ENCODE measurements around the gene ELF3.
"Not testable (repeated sequence)": the region's sequence is repeated elsewhere in the genome, so short reads cannot be mapped to it uniquely, and the experiment has no call there.

ELF3 gene

DNA sequence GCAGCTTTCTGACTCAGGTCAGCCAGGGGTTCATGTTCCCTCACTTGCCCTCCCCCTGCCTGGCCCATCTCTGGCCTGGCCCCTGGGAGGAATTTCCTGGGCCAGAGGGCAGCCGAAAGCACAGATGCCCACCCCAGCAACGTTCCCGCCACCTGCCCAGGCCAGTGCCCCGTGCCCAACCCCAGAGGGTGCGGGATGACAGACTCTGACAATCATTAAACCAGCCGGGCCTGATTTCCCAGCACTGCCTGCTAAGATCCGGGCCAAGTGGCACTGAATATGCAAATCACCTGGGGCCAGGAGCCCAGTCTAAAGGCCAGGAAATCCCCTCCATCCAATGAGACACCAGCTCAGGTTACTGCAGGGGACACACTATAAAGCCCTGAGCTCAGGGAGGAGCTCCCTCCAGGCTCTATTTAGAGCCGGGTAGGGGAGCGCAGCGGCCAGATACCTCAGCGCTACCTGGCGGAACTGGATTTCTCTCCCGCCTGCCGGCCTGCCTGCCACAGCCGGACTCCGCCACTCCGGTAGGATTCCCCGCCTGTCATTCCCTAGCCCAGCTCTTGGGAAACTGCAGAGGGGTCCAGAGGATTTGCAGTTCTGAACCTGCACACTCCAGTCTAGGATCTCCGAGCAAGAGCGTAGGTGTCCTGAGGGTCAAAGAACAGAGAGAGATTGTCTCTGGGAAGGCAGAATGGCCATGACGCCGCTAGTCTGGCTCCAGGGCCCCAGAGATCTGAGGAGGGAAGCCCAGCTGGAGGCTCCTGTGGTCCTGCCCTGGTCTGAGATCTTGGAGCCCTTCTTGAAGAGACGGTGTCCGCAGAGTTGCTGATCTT lies at the start of gene ELF3:
Gene ELF3 (plus strand): TSS at position 408 of the 836 bp plus-strand sequence. CDS start 550 bp downstream, outside the sequence.
- no peak for DNase-seq

DNA sequence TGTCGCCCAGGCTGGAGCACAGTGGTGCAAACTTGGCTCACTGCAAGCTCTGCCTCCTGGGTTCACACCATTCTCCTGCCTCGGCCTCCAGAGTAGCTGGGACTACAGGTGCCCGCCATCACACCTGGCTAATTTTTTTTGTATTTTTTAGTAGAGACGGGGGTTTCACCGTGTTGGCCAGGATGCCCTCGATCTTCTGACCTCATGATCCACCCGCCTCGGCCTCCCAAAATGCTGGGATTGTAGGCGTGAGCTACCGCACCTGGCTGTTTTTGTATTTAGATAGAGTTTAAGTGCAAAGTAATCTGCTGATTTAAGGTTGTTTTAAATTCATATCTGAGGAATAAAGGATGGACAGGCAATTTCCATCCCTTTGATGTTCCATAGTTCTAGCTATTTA lies 48.0 kb upstream of the ELF3 start:
- not testable (repeated sequence) for DNase-seq

- peak; percentile 61 for DNase-seq
Measured at GRCh38 chr1:201964261-201964660, 46.1 kb upstream of the ELF3 start.

DNA sequence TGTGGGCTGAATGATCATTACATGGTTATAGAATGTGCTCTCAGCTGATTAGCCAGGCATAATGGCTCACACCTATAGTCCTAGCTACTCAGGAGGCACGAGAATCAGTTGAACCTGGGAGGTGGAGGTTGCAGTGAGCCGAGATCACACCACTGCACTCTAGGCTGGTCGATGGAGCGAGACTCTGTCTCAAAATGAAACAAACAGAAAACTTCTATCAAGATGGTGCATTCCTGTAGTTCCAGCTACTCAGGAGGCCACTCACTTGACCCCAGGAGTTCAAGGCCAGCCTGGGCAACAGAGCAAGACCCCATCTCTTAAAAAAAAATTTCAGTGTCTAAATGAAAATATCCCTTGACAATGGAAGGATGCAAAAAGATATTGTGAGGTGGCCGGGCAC lies 44.2 kb upstream of the ELF3 start:
- no peak for DNase-seq

GRCh38 chr1:201968202-201968925 lies 42.0 kb upstream of the ELF3 start:
- DNase-seq: no peak

GRCh38 chr1:201970334-201971159 lies 39.8 kb upstream of the ELF3 start:
- peak; percentile 59 for DNase-seq

GRCh38 chr1:201982082-201982622 lies 28.2 kb upstream of the ELF3 start:
- peak; percentile 75 for DNase-seq

DNA sequence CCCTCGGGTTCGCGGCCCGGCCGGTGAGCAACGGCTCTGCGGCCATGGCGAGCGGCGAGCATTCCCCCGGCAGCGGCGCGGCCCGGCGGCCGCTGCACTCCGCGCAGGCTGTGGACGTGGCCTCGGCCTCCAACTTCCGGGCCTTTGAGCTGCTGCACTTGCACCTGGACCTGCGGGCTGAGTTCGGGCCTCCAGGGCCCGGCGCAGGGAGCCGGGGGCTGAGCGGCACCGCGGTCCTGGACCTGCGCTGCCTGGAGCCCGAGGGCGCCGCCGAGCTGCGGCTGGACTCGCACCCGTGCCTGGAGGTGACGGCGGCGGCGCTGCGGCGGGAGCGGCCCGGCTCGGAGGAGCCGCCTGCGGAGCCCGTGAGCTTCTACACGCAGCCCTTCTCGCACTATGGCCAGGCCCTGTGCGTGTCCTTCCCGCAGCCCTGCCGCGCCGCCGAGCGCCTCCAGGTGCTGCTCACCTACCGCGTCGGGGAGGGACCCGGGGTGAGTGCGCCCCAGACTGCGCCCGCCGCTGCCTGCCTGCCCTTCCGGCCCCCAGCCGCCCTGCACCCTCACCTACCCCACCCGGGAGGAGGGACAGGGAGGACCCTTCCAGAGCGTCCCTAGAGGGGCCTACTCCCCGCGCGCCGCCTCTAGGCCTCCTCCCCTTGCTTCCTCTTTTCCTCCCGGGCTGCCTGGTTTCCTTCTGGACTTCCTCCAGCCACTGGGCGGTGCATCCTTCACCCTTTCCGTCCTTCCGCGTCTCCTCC lies 27.6 kb upstream of the ELF3 start, which contains the start of gene RNPEP:
Gene RNPEP (plus strand): TSS at position 26 of the 757 bp plus-strand sequence. CDS start 19 bp downstream, at position 45.
- peak; percentile 91 for DNase-seq

DNA sequence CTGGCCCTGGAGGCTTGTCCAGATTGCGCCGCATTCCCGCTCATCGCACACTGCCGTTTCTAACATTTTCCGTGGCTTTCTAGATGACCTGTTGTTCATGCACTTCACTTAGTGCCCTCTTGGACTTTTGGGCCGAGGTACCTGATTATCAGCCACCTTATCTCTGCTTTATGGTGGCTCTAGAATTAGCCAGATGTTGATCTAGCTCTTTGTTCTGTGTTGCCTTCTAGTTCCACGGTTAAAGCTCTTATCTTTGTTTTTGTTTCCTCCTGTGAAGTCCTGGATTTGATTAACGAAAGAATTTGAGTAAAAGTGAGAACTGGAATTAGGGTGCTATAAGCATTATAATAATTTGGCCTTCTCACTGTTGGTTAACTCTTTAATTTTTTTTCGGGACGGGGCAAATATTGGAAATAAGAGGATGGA lies 27.0 kb upstream of the ELF3 start:
- DNase-seq: no peak

DNA sequence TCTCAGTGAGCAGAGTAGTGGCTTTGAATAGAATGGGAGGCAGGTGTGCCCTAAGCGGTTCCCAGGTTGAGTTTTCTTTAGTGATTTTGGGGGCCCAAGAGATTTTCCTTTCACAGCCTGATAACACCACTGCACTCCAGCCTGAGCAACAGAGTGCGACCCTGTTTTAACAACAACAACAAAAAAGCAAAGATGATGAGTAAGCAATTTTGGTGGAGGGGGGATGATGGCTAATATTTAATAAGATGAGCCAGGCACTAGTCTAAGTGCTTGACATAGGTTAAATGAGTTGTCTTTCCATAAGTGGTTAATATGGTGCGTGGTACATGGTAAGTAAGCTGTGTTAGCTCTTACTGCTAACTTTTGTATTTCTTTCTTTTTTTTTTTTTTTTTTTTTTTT lies 25.9 kb upstream of the ELF3 start:
- DNase-seq: no peak

DNA sequence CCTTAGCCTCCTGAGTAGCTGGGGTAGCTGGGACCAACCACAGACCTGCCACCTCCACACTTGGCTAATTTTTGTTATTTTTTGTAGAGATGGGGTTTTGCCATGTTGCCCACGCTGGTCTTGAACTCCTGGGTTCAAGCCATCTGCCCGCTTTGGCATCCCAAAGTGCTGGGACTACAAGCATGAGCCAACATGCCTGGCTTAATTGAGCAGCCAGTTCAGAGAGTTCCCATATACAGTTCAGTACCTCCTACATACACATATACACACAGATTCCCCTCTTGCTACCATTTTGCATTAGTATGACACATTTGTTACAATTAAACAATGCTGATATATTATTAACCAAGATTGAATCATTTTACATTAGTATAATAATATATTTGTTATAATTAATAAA lies 25.0 kb upstream of the ELF3 start:
- no peak for DNase-seq

DNA sequence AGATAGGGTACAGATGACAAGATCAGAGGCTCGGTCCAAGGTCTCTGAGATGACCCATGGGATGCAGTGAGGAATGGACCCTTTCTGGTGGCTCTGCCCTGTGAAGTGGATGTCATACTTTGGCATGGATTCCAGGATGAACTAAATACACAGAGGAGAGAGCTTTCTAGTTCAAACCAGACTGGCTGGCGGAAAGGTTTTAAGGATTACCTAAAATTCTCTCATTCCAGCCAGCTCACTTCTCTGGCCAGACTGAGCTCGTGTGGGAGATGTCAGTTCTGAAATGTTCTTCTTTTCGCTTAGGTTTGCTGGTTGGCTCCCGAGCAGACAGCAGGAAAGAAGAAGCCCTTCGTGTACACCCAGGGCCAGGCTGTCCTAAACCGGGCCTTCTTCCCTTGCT lies 21.8 kb upstream of the ELF3 start:
- DNase-seq: no peak

DNA sequence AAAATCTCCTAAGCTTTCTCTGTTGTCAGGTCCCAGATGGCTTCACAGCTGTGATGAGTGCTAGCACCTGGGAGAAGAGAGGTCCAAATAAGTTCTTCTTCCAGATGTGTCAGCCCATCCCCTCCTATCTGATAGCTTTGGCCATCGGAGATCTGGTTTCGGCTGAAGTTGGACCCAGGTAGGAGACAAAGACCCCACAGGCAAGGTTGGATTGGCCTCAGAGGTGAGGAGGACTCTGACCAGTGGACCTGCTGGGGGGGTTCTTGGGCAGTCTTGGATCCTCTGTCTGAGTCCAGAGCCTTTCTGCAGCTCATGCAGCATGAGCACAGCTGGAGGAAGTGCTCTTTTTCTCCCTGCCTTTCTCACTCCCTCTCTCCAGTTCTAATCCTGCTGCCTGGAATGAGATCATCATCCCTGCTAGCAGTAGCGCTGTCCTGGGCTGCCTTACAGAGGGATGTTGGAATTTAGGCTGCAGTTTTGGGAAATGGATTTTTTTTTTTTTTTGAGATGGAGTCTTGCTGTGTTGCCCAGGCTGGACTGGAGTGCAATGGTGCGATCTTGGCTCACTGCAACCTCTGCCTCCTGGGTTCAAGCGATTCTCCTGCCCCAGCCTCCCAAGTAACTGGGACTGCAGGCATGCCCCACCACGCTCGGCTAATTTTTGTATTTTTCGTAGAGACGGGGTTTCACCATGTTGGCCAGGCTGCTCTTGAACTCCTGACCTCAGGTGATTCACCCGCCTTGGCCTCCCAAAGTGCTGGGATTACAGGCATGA lies 20.8 kb upstream of the ELF3 start:
- DNase-seq: no peak

DNA sequence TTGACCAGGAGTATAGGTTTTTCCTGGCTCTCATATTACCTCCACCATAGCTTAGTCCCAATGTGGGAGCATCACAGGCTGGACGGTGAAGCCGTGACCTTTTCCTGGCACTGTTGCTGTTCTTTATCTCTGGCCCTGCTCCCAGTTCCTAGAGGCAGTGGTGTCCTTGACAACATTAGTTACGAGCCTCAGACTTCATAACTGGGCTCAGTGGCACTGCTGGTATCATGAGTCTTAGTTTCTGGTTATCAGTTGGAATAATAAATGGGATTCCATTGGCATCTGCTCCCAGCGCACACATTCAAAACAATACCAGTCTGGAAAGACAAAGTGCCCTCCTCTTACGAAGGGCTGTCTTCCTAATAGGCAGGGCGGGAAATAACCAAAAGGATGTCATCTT lies 20.0 kb upstream of the ELF3 start:
- DNase-seq: no peak

GRCh38 chr1:201999625-202000238 lies 10.7 kb upstream of the ELF3 start:
- peak; percentile 48 for DNase-seq

DNA sequence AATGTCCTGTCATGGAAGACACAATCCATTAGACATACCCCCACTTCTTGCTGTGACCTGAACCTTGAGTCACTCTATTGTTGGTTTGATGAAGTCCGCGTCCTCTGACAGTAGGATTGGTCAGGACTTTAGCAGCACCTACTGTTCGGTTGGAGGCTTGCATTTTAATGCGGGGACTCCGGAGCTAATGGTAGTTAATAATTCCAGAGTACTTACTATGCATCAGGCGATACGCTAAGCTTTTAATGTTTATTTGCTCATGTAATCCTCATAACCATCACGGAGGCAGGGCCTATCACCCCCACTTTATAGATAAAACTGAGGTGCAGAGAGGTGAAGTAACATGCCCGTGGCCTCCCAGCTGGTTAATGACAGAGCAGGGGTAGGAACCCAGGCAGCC lies 7.9 kb upstream of the ELF3 start:
- no peak for DNase-seq

DNA sequence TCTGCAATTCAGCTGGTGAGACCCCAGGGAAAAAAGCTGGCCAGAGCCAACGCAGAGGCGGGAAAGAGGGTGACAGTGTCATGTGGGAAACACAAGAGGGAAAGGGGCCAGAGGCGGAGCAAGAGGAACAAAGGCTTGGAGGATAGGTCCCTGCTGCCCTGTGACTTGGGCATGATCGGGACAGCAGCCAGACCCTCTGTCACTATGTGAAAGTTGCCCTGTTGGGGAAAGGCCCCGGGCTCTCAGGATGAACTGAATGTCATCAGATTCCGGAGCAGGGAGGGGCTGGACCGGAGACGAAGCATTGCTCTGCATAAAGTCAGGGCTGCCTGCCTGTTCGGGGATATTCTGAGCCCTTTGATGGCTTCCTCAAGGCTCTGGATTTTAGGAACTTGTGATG lies 5.7 kb upstream of the ELF3 start:
- no peak for DNase-seq

DNA sequence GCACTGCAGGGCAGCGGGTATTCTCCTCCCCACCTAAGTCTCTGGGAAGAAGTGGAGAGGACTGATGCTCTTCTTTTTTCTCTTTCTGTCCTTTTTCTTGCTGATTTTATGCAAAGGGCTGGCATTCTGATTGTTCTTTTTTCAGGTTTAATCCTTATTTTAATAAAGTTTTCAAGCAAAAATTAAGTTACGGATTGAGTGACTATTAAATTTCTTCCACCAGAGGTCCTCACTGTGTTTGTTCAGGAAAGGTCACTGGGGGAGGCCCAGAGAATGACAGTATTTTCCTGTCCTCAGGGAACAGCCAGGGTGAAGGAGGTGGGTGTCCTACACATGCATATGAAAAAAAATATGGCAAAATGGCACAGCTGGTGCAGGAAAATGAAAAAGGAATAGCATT lies 4.4 kb upstream of the ELF3 start:
- DNase-seq: peak; percentile 37

DNA sequence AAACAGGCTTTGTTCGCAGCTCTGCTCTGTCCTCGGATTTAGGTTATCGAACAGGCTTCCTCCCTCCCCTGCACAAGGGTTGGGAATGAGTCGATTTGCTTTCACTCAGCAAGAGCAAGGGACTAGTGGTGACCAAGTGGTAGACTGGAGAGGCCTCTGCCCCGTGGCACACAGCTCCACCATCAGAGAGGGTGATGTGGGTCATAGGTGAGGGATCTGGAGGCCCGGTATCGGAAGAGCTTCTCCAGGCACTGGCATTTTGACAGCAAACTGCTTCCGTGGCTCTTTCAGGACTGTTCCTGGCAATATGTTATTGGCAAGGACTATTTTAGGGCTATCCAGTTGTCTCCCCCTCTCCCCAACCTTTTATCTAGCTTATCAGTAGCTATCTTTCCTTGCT lies 3.1 kb upstream of the ELF3 start:
- DNase-seq: no peak

- peak; percentile 83 for DNase-seq
Measured at GRCh38 chr1:202007805-202008489, 2.4 kb upstream of the ELF3 start.
